NCI-H146 treated with DMSO at 0.1 percent for 48 hours (cell line): Measurements from ENCODE around the gene BTBD2.
A peak's percentile ranks its signal among the peaks of the same experiment; 100 is the strongest.

ENCODE experiments used
- DNase-seq: peaks from one replicate; lab custom pipeline; 2025; ENCODE audit not compliant: unreplicated experiment; lab: John Stamatoyannopoulos, UW

Gene BTBD2

DNA sequence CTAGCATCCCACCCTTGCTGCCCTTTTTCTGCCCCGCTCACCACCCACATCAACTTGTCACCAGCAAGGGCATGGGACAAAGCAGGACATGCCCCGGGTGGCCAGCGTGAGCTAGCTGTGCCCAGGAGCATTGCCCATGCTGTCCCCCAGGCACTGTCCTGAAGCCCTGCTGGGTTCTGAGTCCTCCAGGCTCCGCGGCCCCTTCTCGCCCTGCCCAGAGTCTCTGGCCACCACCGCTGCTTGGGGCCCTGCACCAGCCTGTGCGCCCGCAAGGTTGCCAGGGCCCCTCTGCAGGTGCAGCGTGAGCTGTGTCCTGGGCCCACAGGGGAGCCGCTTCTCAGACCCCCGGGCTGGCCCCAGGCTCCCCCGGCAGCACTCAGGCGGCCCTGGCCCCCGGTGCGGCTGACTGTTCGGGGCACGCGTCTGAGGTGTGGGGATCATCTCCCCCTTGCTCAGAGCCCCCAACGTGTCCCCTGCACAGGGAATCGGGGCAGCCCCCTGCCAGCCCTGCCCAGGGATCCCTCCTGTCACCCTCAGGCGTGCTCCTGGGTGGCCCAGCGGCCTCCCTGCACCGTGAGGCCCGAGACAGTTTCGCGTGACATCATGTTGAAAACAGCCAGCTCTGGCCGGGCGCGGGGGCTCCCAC lies 70.5 kb downstream of the BTBD2 start:
- no peak for DNase-seq

DNA sequence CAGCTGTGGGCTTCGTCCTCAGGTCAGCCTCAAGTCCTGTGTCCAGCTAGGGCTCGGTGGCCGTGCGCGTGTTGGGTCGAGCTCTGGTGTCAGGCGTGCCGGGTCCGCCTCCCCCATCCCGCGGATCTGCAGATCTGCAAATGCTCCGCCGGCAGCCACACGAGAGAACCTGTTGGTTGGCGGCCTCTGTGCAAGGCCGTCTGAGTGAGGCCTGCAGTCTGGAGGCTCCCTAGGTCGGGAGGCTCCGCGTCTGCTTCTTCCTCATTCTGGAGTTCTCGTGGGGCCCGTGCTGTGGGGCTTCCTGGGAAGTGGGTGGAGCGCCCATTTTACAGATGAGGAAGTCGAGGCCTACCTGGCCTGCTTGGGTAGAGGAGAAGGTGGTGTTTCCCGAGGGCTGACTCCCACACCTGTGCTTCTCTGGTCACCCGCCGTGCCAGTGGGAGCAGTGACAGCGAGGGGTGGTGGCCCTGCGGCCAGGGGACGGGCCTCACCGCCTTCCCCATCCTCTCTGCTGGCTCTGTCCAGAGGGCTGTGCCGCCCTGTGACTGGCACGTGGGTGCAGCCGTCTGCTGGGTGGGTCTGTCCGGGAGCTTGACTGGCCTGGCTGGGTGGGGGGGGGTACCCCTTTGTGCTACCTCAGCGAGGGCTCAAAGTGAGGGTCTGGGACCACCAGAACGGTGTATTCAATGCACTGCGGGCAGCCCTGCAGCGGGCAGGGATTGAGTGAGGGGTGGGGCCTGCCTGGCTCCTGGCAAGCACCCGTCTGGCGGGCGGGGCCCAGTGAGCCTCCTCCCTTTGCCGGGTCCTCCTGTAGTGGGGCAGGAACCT lies 71.2 kb downstream of the BTBD2 start:
- no peak for DNase-seq

DNA sequence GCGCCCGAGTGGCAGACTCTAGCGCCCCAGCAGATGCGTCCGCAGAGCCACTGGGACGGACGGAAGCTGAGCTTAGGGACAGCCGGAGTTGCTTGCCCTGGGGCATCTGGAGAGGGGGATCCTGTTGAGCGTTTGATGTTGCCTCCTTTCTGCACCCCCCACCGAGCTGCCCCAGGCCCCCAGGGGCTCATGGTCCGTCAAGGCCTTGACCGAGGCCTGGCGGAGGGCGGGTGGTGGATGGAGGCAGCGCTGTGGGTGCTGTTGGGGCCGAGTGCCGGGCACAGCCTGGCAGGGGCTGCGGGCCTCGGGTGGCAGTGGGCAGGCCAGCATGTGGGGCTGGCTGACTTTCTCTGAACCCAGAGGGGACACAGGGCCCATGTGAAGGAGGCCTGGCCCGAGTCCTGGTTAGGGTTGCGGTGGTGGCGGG lies 71.8 kb downstream of the BTBD2 start:
- DNase-seq: no peak

DNA sequence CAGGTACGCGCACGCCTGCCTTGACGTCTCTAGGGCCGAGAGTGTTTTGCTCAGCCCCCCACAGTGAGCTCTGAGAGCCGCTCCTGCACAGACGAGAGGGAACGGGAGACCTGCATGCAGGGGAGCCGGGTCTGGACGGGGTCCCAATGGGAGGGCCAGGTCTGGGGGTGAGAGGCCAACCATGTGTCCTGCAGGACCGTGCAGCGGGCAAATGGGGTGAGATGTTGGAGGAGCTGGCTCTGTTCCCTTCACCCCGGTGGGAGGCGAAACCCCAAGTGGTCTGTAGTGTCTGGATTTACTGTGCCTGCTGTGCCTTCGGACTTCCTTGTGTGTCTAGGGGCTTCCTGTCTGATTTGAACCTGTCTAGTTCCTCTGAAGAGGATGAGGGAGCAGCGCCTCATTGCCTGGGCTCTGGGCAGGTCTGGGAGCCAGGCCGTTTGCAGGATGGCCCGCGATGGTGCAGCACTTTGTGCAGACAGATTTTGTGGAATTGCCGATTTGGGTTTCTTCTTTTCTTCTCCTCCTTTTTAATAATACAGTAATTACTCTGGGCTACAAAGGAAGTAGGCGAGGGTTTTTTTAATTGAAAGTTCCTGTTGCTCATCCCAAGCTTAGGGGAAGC lies 72.5 kb downstream of the BTBD2 start:
- DNase-seq: no peak

DNA sequence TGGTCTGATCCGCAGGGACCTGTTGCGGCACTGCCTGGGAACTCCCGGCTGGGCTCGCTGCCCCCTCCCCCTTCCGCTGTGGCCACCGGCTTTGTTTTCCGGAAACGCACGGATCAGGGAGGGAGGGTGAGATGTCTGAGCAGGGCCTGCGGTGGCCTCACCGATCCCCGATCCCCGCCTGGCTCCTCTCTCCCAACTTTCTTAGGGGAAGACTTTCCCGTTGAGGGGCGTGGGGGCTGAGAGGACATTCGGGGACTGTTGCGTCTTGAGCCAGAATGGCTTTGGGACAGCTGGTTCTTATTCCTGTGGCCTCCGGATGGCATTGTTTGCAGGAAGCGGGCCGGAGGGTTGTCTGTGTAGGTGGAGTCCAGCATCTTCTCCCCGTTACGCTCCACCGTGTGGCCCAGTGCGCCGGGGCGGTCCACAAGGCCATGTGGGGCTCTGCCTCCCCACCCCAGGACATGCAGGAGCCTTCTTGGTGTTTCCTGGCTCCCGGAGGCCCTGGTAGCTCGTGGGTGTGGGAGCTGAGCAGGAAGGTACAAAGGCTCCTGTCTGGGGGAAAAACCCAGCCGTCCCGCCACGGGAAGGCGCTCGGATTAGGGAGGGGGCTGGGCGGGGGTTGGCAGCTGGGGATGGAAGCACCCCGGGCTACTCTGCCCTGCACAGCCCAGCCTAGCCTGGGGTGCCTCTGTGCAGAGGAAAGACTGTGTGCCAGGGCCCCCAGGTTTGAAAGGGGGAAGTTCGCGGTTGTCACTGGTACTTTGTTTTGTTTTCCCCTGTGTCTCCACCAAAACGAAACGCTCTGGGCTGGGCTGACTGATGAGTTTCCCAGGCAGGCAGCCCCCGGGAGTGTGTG lies 73.2 kb downstream of the BTBD2 start:
- peak; percentile 48 for DNase-seq

DNA sequence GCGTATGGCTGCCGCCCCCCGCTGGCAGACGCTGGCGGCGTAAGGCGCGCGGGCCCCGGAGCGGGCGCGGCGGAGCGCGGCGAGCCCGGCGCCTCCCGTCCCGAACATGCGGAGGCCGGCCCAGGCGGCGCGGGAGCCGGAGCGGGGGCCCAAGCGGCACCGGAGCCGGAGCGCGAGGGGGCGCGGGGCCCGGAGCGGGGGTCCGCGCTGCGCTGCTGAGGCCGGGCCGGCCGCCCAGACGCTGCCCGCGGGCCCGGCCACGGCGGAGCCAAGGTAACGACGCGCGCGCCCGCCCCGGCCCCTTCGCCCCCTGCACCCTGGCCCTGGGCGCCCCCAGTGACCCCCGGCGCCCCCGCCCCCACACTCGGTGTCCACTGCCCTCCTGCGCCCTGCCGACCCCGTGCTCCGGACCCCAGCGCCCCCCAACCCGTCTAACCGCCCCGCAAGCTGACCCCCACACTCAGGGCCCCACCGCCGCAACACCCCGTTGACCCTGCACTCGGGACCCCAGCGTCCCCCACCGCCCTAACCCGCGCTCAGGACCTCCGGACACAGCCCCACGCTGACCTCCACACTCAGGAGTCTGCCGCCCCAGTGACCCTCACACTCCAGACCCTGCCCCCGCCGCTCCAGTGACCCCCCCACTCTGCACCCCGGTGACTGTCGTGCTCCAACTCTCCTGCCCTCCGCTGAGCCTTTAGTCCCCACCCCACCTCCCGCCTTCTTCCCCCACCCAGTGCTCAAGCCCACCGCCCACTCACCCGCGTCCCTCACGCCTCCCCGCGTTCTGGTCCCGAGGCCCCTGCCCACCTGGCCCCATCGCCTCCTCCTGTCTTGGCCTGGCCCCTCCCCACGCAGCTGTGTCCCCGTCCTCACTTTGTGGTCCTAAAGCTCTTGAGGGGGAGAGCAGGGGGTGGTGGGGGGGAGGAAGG lies 74.1 kb downstream of the BTBD2 start, which contains the start of gene CSNK1G2:
CSNK1G2 (plus strand) TSS at position 27 of the 932 bp plus-strand sequence. CDS start 28,601 bp downstream, outside the sequence.
- DNase-seq: no peak

DNA sequence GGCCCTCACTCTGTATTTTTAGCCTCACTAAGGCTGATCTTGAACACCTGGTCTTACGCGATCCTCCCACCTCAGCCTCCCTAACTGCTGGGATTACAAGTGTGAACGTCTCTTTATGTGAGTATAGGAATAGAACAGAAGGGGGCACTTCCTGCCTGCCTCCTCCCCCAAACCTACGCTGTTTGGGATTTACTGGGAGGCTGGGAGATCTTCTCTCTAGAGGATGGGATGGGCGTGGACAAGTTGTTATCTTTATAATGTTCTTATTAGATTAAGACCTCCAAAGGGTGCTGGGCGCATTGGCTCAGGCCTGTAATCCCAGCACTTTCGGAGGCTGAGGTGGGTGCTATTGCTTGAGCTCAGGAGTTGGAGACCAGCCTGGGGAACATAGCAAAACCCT lies 77.4 kb downstream of the BTBD2 start:
- no peak for DNase-seq

DNA sequence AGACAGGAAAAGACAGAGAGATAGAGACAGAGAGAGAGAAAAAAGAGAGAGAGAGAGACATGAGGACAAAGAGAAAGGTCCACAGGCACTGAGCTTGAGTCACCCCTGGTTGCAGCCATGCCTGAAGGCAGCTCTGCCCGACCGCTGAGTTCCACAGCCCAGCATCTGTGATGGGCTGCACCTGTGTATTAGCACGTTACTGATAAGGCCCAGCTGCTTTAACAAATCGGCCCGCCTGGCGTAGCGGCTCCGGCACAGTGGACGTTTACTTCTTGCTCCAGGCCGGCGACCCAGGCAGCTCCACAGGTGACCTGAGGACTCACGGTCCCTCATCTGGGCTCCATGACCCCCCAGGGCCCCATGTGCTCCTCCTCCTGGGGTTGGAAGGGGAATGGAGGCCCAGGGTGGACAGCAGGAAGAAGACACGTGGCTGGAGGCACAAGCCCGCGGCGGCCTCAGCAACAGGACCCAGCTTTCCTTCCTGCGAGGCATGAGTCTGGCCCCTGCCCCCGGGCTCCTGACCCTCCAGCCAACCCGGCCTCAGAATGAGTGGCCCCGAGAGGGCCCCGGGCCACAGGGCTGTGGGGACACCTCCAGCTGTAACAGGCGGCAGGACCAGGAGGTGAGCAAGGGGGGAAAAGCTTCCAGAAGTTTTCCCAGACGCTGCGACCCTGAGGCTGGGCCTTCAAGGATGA lies 78.5 kb downstream of the BTBD2 start:
- no peak for DNase-seq

DNA sequence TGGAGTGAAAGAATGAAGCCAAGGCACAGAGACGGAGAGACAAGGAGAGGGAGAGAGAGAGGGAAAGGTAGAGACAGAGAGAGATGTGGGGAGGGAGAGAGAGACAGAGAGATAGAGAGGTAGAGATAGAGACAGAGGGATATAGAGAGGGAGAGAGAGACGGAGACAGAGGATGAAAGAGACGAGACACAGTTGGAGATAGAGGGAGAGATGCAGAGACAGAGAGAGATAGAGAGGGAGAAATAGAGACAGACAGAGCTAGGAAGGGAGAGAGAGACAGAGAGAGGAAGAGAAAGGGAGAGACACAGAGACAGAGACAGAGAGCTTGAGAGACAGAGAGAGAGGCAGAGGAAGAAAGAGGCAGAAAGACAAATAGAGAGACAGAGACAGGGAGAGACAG lies 79.1 kb downstream of the BTBD2 start:
- no peak for DNase-seq

DNA sequence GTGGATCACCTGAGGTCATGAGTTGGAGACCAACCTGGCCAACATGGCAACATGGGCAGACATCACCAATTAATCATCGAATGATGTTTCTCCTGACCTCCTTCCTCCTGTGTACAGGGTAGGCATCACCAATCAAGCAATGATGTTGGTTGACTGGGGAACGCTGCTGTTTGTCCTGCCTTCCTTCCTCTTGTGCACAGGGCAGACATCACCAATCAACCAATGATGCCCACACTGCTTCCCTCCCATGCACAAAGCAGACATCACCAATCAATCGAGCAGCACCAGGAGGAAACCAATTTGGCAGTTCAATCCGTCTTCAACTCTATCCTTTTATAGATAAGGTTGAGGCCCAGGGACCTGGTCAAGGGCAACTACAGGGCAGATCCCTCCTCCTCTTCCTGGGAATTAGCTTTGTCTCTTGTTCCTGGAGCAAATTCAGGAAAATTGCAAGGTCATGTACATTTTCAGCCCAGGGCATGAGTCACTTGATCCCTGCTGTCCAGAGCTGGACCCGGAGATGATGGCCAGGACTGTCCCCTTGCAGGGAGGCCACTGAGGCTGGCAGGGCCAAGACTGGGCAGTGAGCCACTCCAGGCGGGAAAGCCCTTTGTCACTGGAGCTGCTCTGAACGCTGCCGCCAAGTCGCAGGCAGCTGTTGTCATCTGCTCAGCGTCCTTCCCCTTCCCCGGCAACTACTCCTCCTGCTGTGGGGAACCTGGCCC lies 79.9 kb downstream of the BTBD2 start:
- DNase-seq: no peak
